ENCODE results near the gene CACFD1.

CACFD1 gene

GRCh38 chr9:133465984-133466383 lies 6.2 kb downstream of the CACFD1 start:
- no peak for DNase-seq

DNA sequence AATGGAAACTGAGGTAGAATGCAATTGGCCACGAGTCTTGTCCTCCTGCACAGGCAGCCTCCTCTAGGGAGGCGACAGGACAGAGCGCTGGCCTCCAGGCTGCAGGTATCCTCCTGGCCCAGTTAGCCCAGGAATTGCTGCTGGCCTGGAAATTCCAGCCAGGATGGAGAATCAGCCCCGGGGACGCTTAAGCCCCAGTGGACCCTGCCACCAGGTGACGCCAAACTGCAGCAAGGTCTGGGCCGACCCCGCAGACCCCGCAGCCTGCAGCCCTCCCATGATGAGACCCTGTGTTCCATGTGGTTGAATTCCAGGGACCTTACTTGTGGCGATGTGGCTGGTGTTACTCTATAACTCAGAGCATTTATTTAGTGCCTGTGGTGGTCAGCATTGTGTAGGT lies 7.3 kb downstream of the CACFD1 start:
- no peak for DNase-seq

DNA sequence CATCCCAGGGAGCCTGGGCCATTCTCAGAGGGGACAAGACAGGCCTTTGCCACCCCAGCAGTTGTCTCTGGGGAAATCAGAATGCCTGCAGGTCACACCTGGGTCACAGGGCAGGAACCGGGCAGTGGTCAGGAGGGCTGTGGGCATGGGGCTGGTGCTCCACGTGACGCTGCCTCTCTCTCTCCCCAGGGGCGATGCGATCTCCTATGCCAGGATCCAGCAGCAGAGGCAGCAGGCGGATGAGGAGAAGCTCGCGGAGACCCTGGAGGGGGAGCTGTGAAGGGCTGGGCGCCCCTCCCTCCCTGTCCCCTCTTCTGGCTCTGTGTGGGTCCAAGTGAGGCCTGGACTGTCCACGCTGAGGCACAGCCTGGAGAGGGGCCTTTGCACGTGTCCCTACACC lies 8.6 kb downstream of the CACFD1 start:
- DNase-seq: no peak

- DNase-seq: no peak
These were observed 9.1 kb downstream of the CACFD1 start for GRCh38 chr9:133468777-133469421.

DNA sequence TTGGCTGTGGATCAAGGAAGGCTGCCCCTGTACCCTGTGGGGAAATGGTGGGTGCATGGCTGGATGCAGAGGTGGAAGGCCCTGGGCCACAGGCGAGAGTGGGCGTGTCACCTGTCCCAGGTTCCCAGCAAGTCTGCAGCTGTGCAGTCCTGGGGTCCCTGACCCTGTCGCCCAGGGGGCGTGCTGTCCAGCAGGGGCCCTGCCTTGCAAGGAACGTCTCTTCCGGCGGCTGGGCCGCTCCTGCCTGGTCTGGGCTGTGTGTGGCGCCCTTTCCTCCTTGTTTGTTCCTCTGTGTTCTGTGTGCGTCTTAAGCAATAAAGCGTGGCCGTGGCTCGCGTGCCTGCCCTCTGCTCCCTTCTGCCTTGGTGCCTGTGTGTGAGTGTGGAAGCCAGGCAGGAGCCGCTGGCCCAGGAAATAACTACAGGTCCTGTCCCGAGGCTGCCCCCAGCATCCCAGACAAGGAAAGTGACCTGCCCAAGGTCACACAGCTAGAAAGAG lies 10.7 kb downstream of the CACFD1 start:
- no peak for DNase-seq

GRCh38 chr9:133470988-133471387 lies 11.2 kb downstream of the CACFD1 start:
- no peak for DNase-seq

- DNase-seq: no peak
These were observed 11.9 kb downstream of the CACFD1 start for GRCh38 chr9:133471551-133472276.

DNA sequence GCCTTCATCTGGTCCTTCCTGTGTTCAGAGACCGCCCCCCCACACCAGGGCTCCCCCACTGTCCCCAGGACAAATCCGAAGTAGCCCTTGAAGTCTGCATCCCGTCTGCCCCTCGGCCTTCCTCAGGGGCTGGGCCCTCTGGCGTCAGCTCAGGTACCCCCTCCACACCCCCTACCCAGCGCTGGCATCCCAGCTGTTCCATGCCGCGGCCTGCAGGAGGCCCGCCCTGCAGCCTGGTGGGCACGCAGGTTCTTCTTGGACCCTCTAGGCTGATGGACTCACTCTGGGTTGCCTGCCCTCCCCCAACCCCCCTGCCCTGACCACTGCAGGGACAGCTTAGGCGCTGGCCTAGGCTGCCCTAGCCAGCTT lies 12.5 kb downstream of the CACFD1 start:
- no peak for DNase-seq

DNA sequence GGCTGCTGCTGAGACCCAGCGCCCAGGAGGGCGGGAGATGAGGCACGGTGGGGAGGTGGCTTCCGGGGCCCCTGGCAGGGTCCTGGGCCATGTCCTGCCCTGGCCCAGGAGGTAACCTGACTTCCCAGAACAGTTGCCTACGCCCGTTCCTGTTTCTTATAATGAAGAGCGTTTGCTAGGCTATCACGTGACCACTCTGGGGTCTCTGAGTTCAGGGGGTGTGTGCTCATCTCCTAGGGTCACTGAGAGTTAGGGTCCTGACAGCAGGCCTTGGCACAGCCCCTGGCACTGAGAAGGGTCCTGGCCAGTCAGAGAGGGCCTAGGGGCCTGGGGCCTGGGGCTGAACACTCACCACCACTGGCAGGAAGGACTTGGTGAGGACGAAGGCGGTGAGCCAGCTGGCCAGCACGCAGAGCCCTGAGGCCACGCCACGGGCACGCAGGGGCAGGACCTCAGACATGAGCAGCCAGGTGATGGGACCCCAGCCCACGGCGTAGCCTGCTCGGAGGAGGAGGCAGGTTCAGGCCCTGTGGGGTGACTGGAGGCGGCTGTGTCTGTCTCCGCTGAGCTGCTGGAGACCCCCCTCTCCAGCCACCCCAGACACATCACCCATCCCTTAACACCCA lies 13.1 kb downstream of the CACFD1 start:
- DNase-seq: no peak

GRCh38 chr9:133473743-133474142 lies 14.0 kb downstream of the CACFD1 start:
- DNase-seq: no peak

GRCh38 chr9:133474215-133474614 lies 14.4 kb downstream of the CACFD1 start:
- DNase-seq: no peak

DNA sequence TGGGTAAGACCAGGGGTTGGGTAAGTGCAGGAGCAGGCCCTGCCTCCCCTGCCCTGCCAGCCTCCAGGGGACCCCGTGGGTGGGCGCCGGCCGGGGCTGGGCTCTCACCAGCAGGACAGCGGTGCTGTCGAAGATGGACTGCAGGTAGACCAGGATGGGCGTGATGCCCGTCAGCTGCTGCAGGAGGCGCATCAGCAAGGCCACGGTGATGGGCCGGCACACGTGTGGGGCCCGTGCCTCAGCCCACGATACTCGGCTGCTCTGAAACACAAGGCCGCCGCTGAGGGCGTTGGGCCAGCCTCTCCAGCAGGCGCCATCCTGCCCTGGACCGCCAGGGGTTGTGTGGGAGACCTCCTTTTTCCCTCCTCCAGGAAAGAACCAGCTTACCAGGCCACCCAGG lies 15.1 kb downstream of the CACFD1 start:
- DNase-seq: no peak

- no peak for DNase-seq
These were observed 15.7 kb downstream of the CACFD1 start for GRCh38 chr9:133475292-133476012.

DNA sequence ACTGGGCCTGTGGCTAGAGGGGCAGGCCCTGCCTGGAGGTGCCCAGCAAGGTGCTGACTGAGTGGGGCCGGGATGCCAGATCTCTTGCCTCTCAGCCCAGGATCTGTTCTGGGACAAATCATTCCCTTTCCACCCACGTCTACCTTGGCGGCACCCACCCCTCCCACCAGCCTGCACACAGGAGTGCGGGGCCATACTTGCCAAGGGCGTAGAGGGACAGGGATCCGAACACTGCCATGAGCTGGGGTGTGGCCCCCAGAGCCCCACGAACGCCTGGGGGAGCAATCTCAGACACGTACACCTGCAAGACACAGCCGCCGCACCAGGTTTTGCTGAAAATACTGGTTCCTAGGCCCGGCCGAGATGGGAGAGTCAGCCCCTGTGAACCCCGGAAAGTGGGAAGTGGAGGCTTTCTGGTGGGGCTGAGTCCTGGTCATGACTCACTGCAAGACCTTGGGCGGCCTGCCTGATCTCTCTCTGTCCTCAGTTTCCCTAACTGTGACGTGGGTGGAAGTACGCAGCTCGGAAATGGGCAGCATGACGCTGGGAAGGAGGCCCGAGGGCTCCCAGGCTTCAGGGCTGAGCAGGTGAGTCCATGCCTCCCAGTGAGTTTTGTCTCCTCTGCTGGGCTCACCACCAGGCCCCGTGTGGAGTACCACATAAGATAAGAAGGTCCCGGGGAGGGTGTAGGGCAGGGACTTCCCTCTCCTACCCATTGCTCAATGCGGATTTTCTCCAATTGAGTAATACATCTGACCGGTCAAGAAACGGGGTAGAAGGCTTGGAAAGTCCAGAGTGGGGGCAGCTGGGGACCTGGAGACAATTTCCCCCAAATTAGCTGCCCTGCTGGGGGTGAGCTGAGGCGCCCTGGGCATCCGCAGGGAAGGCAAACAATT lies 16.5 kb downstream of the CACFD1 start:
- DNase-seq: no peak

DNA sequence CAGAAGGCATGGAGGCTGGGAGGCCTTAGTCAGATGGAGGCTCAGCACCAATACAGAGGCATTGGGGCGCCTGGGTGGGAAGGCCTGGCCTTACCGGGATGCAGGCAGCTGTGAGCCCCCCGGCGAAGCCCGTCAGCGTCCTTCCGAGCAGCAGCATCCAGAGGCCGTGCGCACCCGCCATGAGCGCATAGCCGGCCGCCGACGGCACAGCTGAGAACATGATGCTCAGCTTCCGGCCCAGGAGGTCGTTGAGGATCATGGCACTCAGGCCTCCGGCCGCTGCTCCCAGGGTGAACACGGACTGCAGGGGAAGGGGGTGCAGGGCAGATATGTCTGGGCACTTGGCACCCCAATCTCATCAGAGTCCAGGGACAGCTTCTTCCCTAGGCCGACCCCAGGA lies 17.2 kb downstream of the CACFD1 start:
- no peak for DNase-seq

GRCh38 chr9:133477461-133477860 lies 17.7 kb downstream of the CACFD1 start:
- no peak for DNase-seq

GRCh38 chr9:133477992-133478850 lies 18.4 kb downstream of the CACFD1 start:
- DNase-seq: no peak

GRCh38 chr9:133478851-133479711 lies 19.3 kb downstream of the CACFD1 start, which contains the start of gene SLC2A6:
TSS of gene SLC2A6 (minus strand) at chr9:133479099. CDS start at chr9:133479059, 40 bp downstream.
- DNase-seq: peak; percentile 71 to 77

DNA sequence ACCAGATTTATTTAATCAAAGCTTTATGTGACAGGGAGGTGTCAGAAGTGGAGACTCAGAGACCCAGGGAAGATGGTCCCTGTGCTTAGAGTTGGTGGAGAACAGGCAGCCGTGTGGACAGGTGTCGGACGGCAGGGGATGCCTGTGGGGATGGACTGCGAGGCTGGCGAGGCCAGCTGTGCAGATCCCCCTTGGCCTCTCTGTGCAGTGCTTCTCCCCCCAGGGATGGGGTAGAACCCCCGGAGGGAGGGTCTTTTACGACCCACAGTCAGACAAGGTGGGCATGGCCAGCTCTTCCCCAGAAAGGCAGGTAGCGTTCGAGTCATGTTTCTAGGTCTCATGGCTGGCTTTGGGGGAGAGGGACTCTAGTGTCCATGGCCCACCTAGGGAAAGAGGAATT lies 23.8 kb downstream of the CACFD1 start:
- DNase-seq: no peak
